ENCODE measurements around the gene HPD.

HPD gene

GRCh38 chr12:121827351-121828099, 31.1 kb downstream of the HPD start:
- no peak for DNase-seq (ENCODE audit: low read depth)

- DNase-seq (ENCODE audit: low read depth), result no peak
Observed at GRCh38 chr12:121826318-121827150, 32.1 kb downstream of the HPD start.

GRCh38 chr12:121825041-121825523, 33.6 kb downstream of the HPD start:
- DNase-seq (ENCODE audit: low read depth), result no peak

GRCh38 chr12:121823727-121824115, 34.9 kb downstream of the HPD start:
- DNase-seq (ENCODE audit: low read depth), result no peak

GRCh38 chr12:121823101-121823726, 35.4 kb downstream of the HPD start:
- DNase-seq (ENCODE audit: low read depth), result no peak

- DNase-seq (ENCODE audit: low read depth), result no peak
Observed at GRCh38 chr12:121822393-121823100, 36.1 kb downstream of the HPD start.

- no peak for DNase-seq (ENCODE audit: low read depth)
Observed at GRCh38 chr12:121820056-121820455, 38.6 kb downstream of the HPD start.

GRCh38 chr12:121819212-121819949, 39.3 kb downstream of the HPD start:
- DNase-seq (ENCODE audit: low read depth), result no peak

GRCh38 chr12:121817648-121818043, 41.0 kb downstream of the HPD start:
- no peak for DNase-seq (ENCODE audit: low read depth)

GRCh38 chr12:121816925-121817647, 41.6 kb downstream of the HPD start:
- no peak for DNase-seq (ENCODE audit: low read depth)

GRCh38 chr12:121815263-121815662, 43.4 kb downstream of the HPD start:
- DNase-seq (ENCODE audit: low read depth), result no peak

- no peak for DNase-seq (ENCODE audit: low read depth)
Observed at GRCh38 chr12:121814429-121815119, 44.1 kb downstream of the HPD start.

GRCh38 chr12:121813951-121814350, 44.7 kb downstream of the HPD start:
- no peak for DNase-seq (ENCODE audit: low read depth)

- DNase-seq (ENCODE audit: low read depth), result no peak
Observed at GRCh38 chr12:121812921-121813896, 45.5 kb downstream of the HPD start.

- no peak for DNase-seq (ENCODE audit: low read depth)
Observed at GRCh38 chr12:121812320-121812871, 46.3 kb downstream of the HPD start.

GRCh38 chr12:121811434-121812319, 47.0 kb downstream of the HPD start:
- DNase-seq (ENCODE audit: low read depth), result no peak

GRCh38 chr12:121810833-121811433, 47.7 kb downstream of the HPD start:
- no peak for DNase-seq (ENCODE audit: low read depth)

All from GM04504 (cell line).